ENCODE results near the gene GP1BB.

GP1BB gene

GRCh38 chr22:19727310-19728150, 4.2 kb downstream of the GP1BB start:
- Histone ChIP-seq H3K9me3 (ENCODE audit: insufficient read depth, low read depth, low read length) (peaks cover 32% of the 10 kb centered on the region), H3K79me2 (ENCODE audit: control insufficient read depth, insufficient read depth, low read length, poor library complexity) (no peaks in the 10 kb centered on the region), H3K36me3 (ENCODE audit: control insufficient read depth in 1 of 2, insufficient read depth in 2 of 2, low read length in 2 of 2) (no peaks in the 10 kb centered on the region), H3K27me3 (ENCODE audit: insufficient read depth, low read length) (peaks cover 54% of the 10 kb centered on the region), H3K4ac (ENCODE audit: low read depth, low read length) (no peak overlapping the region), H3K27ac (ENCODE audit: low read depth, low read length) (no peak overlapping the region), H3K14ac (ENCODE audit: low read length) (no peak overlapping the region), H4K8ac (ENCODE audit: low read depth, low read length) (no peak overlapping the region), H3K4me3 (ENCODE audit: low read depth, low read length) (no peak overlapping the region), H4K12ac (ENCODE audit: low read depth, low read length) (no peak overlapping the region), H3K18ac (ENCODE audit: low read length) (no peak overlapping the region), H2BK120ac (ENCODE audit: insufficient read depth, low read length, poor library complexity) (no peak overlapping the region), H3K79me1 (ENCODE audit: low read length) (no peaks in the 10 kb centered on the region), H2AK5ac (ENCODE audit: low read length) (no peak overlapping the region), H3K4me2 (ENCODE audit: low read length) (no peak overlapping the region), H4K91ac (ENCODE audit: low read depth, low read length) (no peak overlapping the region), H2AFZ (ENCODE audit: insufficient read depth, low read length, poor library complexity) (no peak overlapping the region), H2BK12ac (ENCODE audit: low read length) (no peak overlapping the region), H2BK5ac (ENCODE audit: low read depth, low read length, poor library complexity) (no peak overlapping the region), H3K9ac (ENCODE audit: low read length) (no peak overlapping the region), H3K23ac (ENCODE audit: low read length) (no peak overlapping the region), H3K4me1 (ENCODE audit: control insufficient read depth in 1 of 2, insufficient read depth in 2 of 2, low read length in 2 of 2) (peaks cover 15 to 20% of the 10 kb centered on the region in 2 experiments)
- no CpG with 5 or more reads among the region's 61 CpGs for WGBS (ENCODE audit: extremely low coverage, insufficient coverage, insufficient read length)
- DNase-seq = no peak

- H3K4me3 ChIP-seq (ENCODE audit: low read depth, low read length) = no peak overlapping the region
- H3K27me3 ChIP-seq (ENCODE audit: insufficient read depth, low read length) = peaks cover 47% of the 10 kb centered on the region
- H3K9ac ChIP-seq (ENCODE audit: low read length) = no peak overlapping the region
- no peak overlapping the region for H2BK5ac ChIP-seq (ENCODE audit: low read depth, low read length, poor library complexity)
- H3K27ac ChIP-seq (ENCODE audit: low read depth, low read length) = no peak overlapping the region
- no peak overlapping the region for H3K18ac ChIP-seq (ENCODE audit: low read length)
- H3K4me1 ChIP-seq (ENCODE audit: control insufficient read depth in 1 of 2, insufficient read depth in 2 of 2, low read length in 2 of 2) = peaks cover 11 to 15% of the 10 kb centered on the region in 2 experiments
- no peak overlapping the region for H3K4me2 ChIP-seq (ENCODE audit: low read length)
- no peak overlapping the region for H2AFZ ChIP-seq (ENCODE audit: insufficient read depth, low read length, poor library complexity)
- no peak overlapping the region for H2AK5ac ChIP-seq (ENCODE audit: low read length)
- H2BK12ac ChIP-seq (ENCODE audit: low read length) = no peak overlapping the region
- peaks cover 30% of the 10 kb centered on the region for H3K9me3 ChIP-seq (ENCODE audit: insufficient read depth, low read depth, low read length)
- no peaks in the 10 kb centered on the region for H3K36me3 ChIP-seq (ENCODE audit: control insufficient read depth in 1 of 2, insufficient read depth in 2 of 2, low read length in 2 of 2)
- no peak overlapping the region for H4K8ac ChIP-seq (ENCODE audit: low read depth, low read length)
- H4K12ac ChIP-seq (ENCODE audit: low read depth, low read length) = no peak overlapping the region
- no peak for DNase-seq
- H3K79me2 ChIP-seq (ENCODE audit: control insufficient read depth, insufficient read depth, low read length, poor library complexity) = no peaks in the 10 kb centered on the region
- H3K4ac ChIP-seq (ENCODE audit: low read depth, low read length) = no peak overlapping the region
- H2BK120ac ChIP-seq (ENCODE audit: insufficient read depth, low read length, poor library complexity) = no peak overlapping the region
- H4K91ac ChIP-seq (ENCODE audit: low read depth, low read length) = no peak overlapping the region
- H3K14ac ChIP-seq (ENCODE audit: low read length) = no peak overlapping the region
- no CpG with 5 or more reads among the region's 6 CpGs for WGBS (ENCODE audit: extremely low coverage, insufficient coverage, insufficient read length)
- no peaks in the 10 kb centered on the region for H3K79me1 ChIP-seq (ENCODE audit: low read length)
- H3K23ac ChIP-seq (ENCODE audit: low read length) = no peak overlapping the region
These were observed 4.9 kb downstream of the GP1BB start for GRCh38 chr22:19728271-19728670.

- no peak overlapping the region for H4K8ac ChIP-seq (ENCODE audit: low read depth, low read length)
- no peaks in the 10 kb centered on the region for H3K79me1 ChIP-seq (ENCODE audit: low read length)
- no peak overlapping the region for H3K23ac ChIP-seq (ENCODE audit: low read length)
- H4K12ac ChIP-seq (ENCODE audit: low read depth, low read length) = no peak overlapping the region
- H3K36me3 ChIP-seq (ENCODE audit: control insufficient read depth in 1 of 2, insufficient read depth in 2 of 2, low read length in 2 of 2) = no peaks in the 10 kb centered on the region
- no CpG with 5 or more reads among the region's 10 CpGs for WGBS (ENCODE audit: extremely low coverage, insufficient coverage, insufficient read length)
- H3K9me3 ChIP-seq (ENCODE audit: insufficient read depth, low read depth, low read length) = peaks cover 30% of the 10 kb centered on the region
- peaks cover 41% of the 10 kb centered on the region for H3K27me3 ChIP-seq (ENCODE audit: insufficient read depth, low read length)
- H3K4me3 ChIP-seq (ENCODE audit: low read depth, low read length) = no peak overlapping the region
- no peak overlapping the region for H4K91ac ChIP-seq (ENCODE audit: low read depth, low read length)
- H3K4me2 ChIP-seq (ENCODE audit: low read length) = no peak overlapping the region
- no peak overlapping the region for H3K4ac ChIP-seq (ENCODE audit: low read depth, low read length)
- no peak overlapping the region for H2AK5ac ChIP-seq (ENCODE audit: low read length)
- no peak overlapping the region for H3K9ac ChIP-seq (ENCODE audit: low read length)
- DNase-seq = no peak
- H3K79me2 ChIP-seq (ENCODE audit: control insufficient read depth, insufficient read depth, low read length, poor library complexity) = no peaks in the 10 kb centered on the region
- no peak overlapping the region for H2BK12ac ChIP-seq (ENCODE audit: low read length)
- peaks cover 7 to 10% of the 10 kb centered on the region in 2 experiments for H3K4me1 ChIP-seq (ENCODE audit: control insufficient read depth in 1 of 2, insufficient read depth in 2 of 2, low read length in 2 of 2)
- no peak overlapping the region for H2BK120ac ChIP-seq (ENCODE audit: insufficient read depth, low read length, poor library complexity)
- H3K14ac ChIP-seq (ENCODE audit: low read length) = no peak overlapping the region
- no peak overlapping the region for H2BK5ac ChIP-seq (ENCODE audit: low read depth, low read length, poor library complexity)
- no peak overlapping the region for H3K27ac ChIP-seq (ENCODE audit: low read depth, low read length)
- no peak overlapping the region for H3K18ac ChIP-seq (ENCODE audit: low read length)
- no peak overlapping the region for H2AFZ ChIP-seq (ENCODE audit: insufficient read depth, low read length, poor library complexity)
These were observed 5.5 kb downstream of the GP1BB start for GRCh38 chr22:19728836-19729235.

- H4K12ac ChIP-seq (ENCODE audit: low read depth, low read length) = no peak overlapping the region
- no peak overlapping the region for H2AFZ ChIP-seq (ENCODE audit: insufficient read depth, low read length, poor library complexity)
- H2BK5ac ChIP-seq (ENCODE audit: low read depth, low read length, poor library complexity) = no peak overlapping the region
- H4K8ac ChIP-seq (ENCODE audit: low read depth, low read length) = no peak overlapping the region
- H3K27me3 ChIP-seq (ENCODE audit: insufficient read depth, low read length) = peaks cover 35% of the 10 kb centered on the region
- H2BK12ac ChIP-seq (ENCODE audit: low read length) = no peak overlapping the region
- WGBS (ENCODE audit: extremely low coverage, insufficient coverage, insufficient read length) = no CpG with 5 or more reads among the region's 9 CpGs
- H3K79me2 ChIP-seq (ENCODE audit: control insufficient read depth, insufficient read depth, low read length, poor library complexity) = no peaks in the 10 kb centered on the region
- no peak overlapping the region for H3K9ac ChIP-seq (ENCODE audit: low read length)
- no peak overlapping the region for H3K18ac ChIP-seq (ENCODE audit: low read length)
- H3K14ac ChIP-seq (ENCODE audit: low read length) = no peak overlapping the region
- no peak overlapping the region for H3K4me2 ChIP-seq (ENCODE audit: low read length)
- no peak overlapping the region for H3K23ac ChIP-seq (ENCODE audit: low read length)
- no peak overlapping the region for H2AK5ac ChIP-seq (ENCODE audit: low read length)
- H4K91ac ChIP-seq (ENCODE audit: low read depth, low read length) = no peak overlapping the region
- H2BK120ac ChIP-seq (ENCODE audit: insufficient read depth, low read length, poor library complexity) = no peak overlapping the region
- peaks cover 4 to 6% of the 10 kb centered on the region in 2 experiments for H3K4me1 ChIP-seq (ENCODE audit: control insufficient read depth in 1 of 2, insufficient read depth in 2 of 2, low read length in 2 of 2)
- peaks cover 31% of the 10 kb centered on the region for H3K9me3 ChIP-seq (ENCODE audit: insufficient read depth, low read depth, low read length)
- H3K4ac ChIP-seq (ENCODE audit: low read depth, low read length) = no peak overlapping the region
- H3K36me3 ChIP-seq (ENCODE audit: control insufficient read depth in 1 of 2, insufficient read depth in 2 of 2, low read length in 2 of 2) = no peaks in the 10 kb centered on the region
- no peak overlapping the region for H3K4me3 ChIP-seq (ENCODE audit: low read depth, low read length)
- DNase-seq = no peak
- no peak overlapping the region for H3K27ac ChIP-seq (ENCODE audit: low read depth, low read length)
- H3K79me1 ChIP-seq (ENCODE audit: low read length) = no peaks in the 10 kb centered on the region
These were observed 6.2 kb downstream of the GP1BB start for GRCh38 chr22:19729507-19729906.
